Measurements from ENCODE around the gene PTTG1IP. TPM values are rescaled to one million over a fixed set of nuclear protein-coding genes. Genes with fewer than 3 reads are reported as not detected.

The PTTG1IP gene
- total and polyA plus RNA-seq, 2 donors from 2014 or later, result 187 to 378 TPM

- Histone ChIP-seq H3K9me3 (ENCODE audit: control insufficient read depth in 2 of 3, insufficient read depth in 1 of 3, low read length in 3 of 3) (no peaks in the 10 kb centered on the region), H3K36me3 (ENCODE audit: control insufficient read depth in 2 of 3, insufficient read depth in 3 of 3, low read length in 3 of 3) (peaks cover 0 to 3% (median 2%) of the 10 kb centered on the region in 3 donors), H3K4me1 (ENCODE audit: control insufficient read depth in 2 of 3, insufficient read depth in 2 of 3, low read depth in 1 of 3, low read length in 3 of 3) (peaks cover 0 to 6% (median 4%) of the 10 kb centered on the region in 3 donors), H3K27ac (ENCODE audit: low read depth in 2 of 2, low read length in 2 of 2) (no peak overlapping the region), H3K4me3 (ENCODE audit: low read length in 3 of 3) (no peak overlapping the region), H3K9ac (ENCODE audit: low read length in 3 of 3) (no peak overlapping the region), H3K27me3 (ENCODE audit: control insufficient read depth, insufficient read depth, low read length) (no peaks in the 10 kb centered on the region)
- FAIRE-seq (no peak), DNase-seq (peak in 2 of 5 donors; percentile 29 to 66)
- intact Hi-C loops (cut with DNase I), result no loop called here
- no peak for TF ChIP-seq CTCF (IDR thresholded peaks at IDR 0.05; ENCODE audit: borderline replicate concordance, extremely low read depth, insufficient read depth)
Observed at GRCh38 chr21:44898011-44898488, 24.6 kb upstream of the PTTG1IP start.

- H3K27ac ChIP-seq (ENCODE audit: low read depth in 2 of 2, low read length in 2 of 2), result no peak overlapping the region
- H3K4me3 ChIP-seq (ENCODE audit: low read length in 3 of 3), result no peak overlapping the region
- peaks cover 0 to 5% (median 4%) of the 10 kb centered on the region in 3 donors for H3K4me1 ChIP-seq (ENCODE audit: control insufficient read depth in 2 of 3, insufficient read depth in 2 of 3, low read depth in 1 of 3, low read length in 3 of 3)
- intact Hi-C loops (cut with DNase I), result no loop called here
- H3K27me3 ChIP-seq (ENCODE audit: control insufficient read depth, insufficient read depth, low read length), result no peaks in the 10 kb centered on the region
- H3K9me3 ChIP-seq (ENCODE audit: control insufficient read depth in 2 of 3, insufficient read depth in 1 of 3, low read length in 3 of 3), result no peaks in the 10 kb centered on the region
- H3K36me3 ChIP-seq (ENCODE audit: control insufficient read depth in 2 of 3, insufficient read depth in 3 of 3, low read length in 3 of 3), result peaks cover 0 to 3% (median 2%) of the 10 kb centered on the region in 3 donors
- FAIRE-seq (no peak), DNase-seq (peak in 1 of 5 donors; percentile 66)
- H3K9ac ChIP-seq (ENCODE audit: low read length in 3 of 3), result no peak overlapping the region
- no peak for TF ChIP-seq CTCF (IDR thresholded peaks at IDR 0.05; ENCODE audit: borderline replicate concordance, extremely low read depth, insufficient read depth)
Observed at GRCh38 chr21:44897326-44898010, 24.0 kb upstream of the PTTG1IP start.

- intact Hi-C loops (cut with DNase I), result no loop called here
- H3K9me3 ChIP-seq (ENCODE audit: control insufficient read depth in 2 of 3, insufficient read depth in 1 of 3, low read length in 3 of 3), result no peaks in the 10 kb centered on the region
- no peak overlapping the region for H3K4me3 ChIP-seq (ENCODE audit: low read length in 3 of 3)
- H3K36me3 ChIP-seq (ENCODE audit: control insufficient read depth in 2 of 3, insufficient read depth in 3 of 3, low read length in 3 of 3), result no peaks in the 10 kb centered on the region
- H3K27me3 ChIP-seq (ENCODE audit: control insufficient read depth, insufficient read depth, low read length), result no peaks in the 10 kb centered on the region
- DNase-seq (peak in 1 of 5 donors; percentile 73), FAIRE-seq (no peak)
- H3K27ac ChIP-seq (ENCODE audit: low read depth in 2 of 2, low read length in 2 of 2), result no peak overlapping the region
- no peak overlapping the region for H3K9ac ChIP-seq (ENCODE audit: low read length in 3 of 3)
- peaks cover 0 to 4% (median 4%) of the 10 kb centered on the region in 3 donors for H3K4me1 ChIP-seq (ENCODE audit: control insufficient read depth in 2 of 3, insufficient read depth in 2 of 3, low read depth in 1 of 3, low read length in 3 of 3)
- TF ChIP-seq CTCF (IDR thresholded peaks at IDR 0.05; ENCODE audit: borderline replicate concordance, extremely low read depth, insufficient read depth), result no peak
Observed at GRCh38 chr21:44896561-44897286, 23.2 kb upstream of the PTTG1IP start.
